Activated CD4-positive, alpha-beta T cell treated with anti-CD3 and anti-CD28 coated beads, Interleukin-2, amount 50 U/mL, for 24 hours (primary cell): Measurements from ENCODE around the gene RLF.
A peak's percentile ranks its signal among the peaks of the same experiment; 100 is the strongest.

Experiments used
- DNase-seq, 2 donors: peaks; one replicate each; pipeline ENCODE4 v3.0.0-alpha.2; 2020; ENCODE audit warnings: low read depth in 1 of 2, low spot score in 1 of 2

The RLF gene

DNA sequence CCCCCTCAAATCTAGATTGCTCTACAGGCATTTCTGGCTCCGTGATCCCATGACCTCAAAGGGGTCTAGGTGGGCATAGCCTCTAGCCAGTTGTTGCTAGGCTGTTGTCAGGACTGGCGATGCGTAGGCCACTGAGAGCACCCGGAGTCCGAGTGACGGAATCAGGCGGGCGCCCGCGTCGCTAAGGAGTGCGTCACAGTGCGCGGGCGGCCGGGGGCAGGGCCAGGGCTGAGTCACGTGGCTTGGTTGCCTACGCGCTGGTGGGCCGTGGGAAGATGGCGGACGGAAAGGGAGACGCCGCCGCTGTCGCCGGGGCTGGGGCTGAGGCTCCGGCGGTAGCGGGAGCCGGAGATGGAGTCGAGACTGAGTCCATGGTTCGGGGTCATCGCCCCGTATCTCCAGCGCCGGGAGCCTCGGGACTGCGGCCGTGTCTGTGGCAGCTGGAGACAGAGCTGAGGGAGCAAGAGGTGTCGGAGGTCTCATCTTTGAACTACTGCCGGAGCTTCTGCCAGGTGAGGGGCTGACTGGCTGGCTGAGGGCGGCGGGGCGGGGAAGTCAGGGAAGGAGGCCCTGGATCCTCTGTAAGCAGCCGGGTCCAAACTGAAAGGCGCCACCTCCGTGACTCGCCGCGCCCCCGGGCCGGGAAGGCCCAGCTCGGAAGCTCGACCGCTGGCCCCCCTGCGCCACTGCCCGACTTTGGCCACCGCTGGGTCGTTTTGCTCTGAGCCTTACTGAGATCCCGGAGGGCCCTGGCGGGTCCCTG is at the start of gene RLF:
Gene RLF (plus strand): TSS at position 263 of the 763 bp plus-strand sequence. CDS start 13 bp downstream, at position 276.
- peak; percentile 92 to 94 for DNase-seq

- DNase-seq: no peak
Measured at GRCh38 chr1:40114400-40114799, 46.8 kb upstream of the RLF start.

- no peak for DNase-seq
Measured at GRCh38 chr1:40120128-40120527, 41.1 kb upstream of the RLF start.

- DNase-seq: no peak
Measured at GRCh38 chr1:40122855-40123254, 38.3 kb upstream of the RLF start.

- no peak for DNase-seq
Measured at GRCh38 chr1:40130892-40131291, 30.3 kb upstream of the RLF start.

- no peak for DNase-seq
Measured at GRCh38 chr1:40132383-40133311, 28.5 kb upstream of the RLF start.

GRCh38 chr1:40133312-40133665 is 27.9 kb upstream of the RLF start:
- DNase-seq: no peak

GRCh38 chr1:40133839-40134238 is 27.3 kb upstream of the RLF start:
- no peak for DNase-seq

- DNase-seq: no peak
Measured at GRCh38 chr1:40140211-40140973, 20.8 kb upstream of the RLF start.

DNA sequence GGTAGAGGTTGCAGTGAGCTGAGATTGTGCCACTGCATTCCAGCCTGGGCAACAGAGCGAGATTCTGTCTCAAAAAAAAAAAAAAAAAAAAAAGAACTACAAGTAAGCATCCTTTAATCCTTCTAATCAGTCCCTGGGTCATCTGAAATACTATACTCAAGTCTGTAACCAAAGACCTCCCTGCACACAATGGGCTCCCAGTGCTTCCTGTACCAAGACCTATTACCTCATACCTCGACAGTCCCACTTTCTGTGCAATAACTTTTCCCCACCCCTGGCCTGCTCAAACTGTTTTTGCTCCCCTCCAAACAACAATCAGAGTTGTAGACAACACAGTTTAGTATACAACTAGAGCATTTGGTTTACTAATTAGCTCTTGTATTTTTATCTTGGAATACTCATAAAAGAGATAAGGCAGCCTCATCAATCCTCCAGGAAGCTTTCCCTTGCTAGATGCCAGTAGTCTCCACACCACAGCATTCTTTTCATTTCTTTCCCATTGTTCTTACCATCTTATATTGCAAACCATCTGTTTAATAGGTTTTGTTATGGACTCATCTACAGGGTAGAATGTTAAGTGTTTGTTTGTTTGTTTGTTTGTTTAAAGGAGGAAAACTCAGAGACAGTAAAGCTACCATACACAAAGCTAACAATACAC is 19.2 kb upstream of the RLF start:
- no peak for DNase-seq

DNA sequence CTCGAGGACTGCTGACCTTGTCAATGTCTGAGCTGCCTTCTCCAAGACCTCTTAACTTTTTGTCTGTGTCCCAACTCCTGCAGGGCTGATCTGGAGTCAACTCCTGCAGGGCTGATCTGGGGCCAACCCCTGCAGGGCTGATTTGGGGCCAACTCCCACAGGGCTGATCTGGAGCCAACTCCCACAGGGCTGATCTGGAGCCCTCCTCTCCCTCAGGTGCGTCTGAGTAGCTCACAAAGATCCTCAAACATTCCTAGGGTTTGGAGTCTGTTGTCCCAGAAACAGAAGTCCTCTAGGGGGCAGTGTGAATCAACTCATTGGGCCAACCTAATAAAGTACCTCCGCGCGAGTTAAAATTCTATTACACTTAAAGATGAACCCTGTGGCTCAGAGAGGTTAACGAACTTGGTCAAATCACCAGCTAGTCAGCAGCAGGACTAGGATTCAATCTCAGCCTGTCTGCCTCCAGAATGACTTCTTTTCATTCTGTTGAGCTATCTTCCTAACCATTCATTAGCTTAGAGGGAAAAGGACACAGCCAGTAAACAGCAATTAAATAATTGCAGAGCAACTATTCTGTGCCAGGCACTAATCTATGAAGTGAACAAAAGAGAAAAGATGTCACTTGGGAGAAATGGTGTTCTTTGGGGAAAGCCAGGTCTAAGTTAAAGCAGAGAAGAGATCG is 17.2 kb upstream of the RLF start:
- DNase-seq: peak; percentile 18 to 63

- DNase-seq: no peak
Measured at GRCh38 chr1:40151457-40152079, 9.6 kb upstream of the RLF start.

- peak in 1 of 2 donors; percentile 33 for DNase-seq
Measured at GRCh38 chr1:40153073-40153770, 8.0 kb upstream of the RLF start.

DNA sequence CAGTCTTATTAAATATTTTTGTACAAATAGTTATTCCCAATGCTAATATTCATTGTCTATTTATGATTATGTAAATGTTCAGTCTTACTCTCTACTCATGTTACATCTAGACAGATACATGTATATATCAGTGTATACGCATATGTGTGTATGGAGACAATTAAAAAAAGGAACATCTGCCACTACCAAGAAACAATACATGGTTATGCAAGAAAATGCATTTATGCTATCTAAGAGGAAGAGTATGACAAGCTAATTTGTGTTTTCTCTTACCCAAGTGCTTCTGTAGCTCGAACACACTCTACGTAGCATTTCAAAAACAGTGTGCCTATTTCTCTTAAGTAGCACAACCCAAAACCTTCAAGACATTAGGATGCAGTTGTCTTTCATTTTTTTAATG is 6.1 kb upstream of the RLF start:
- DNase-seq: no peak

- DNase-seq: no peak
Measured at GRCh38 chr1:40155910-40156309, 5.3 kb upstream of the RLF start.

- DNase-seq: no peak
Measured at GRCh38 chr1:40160806-40161124, 422 bp upstream of the RLF start.

- no peak for DNase-seq
Measured at GRCh38 chr1:40161888-40162397, 756 bp downstream of the RLF start.

DNA sequence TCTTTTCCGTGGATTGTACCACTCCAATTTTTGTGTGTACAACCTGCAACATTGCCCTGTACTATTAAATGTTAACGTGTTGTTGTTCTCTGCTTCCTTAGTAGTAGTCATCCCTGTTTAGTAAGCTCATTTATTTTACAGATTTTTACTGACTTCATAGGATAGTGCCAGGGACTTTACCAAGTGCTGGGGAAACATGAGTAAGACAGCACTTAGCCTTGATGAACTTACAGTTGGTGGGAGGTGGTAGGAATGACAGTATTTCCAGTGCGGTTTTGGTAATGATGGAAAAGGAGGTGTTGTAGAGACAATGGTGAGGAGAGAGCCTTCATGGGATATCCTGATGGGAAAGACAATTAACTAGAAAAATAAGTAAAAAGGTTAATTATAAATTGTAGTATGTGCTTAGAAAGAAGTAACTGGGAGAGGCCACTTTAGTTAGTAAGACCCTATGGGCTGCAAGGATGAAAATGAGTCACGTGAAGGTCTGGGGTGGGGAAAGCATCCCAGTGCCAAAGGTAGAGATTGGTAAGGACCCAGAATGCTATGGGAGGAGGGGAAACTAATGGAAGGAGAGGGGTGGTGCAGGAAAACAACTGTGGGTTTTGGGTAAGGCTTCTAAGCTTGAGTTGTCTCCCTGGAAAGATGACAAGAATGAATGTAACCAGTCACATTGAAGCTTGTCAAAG is 1.7 kb downstream of the RLF start:
- no peak for DNase-seq

DNA sequence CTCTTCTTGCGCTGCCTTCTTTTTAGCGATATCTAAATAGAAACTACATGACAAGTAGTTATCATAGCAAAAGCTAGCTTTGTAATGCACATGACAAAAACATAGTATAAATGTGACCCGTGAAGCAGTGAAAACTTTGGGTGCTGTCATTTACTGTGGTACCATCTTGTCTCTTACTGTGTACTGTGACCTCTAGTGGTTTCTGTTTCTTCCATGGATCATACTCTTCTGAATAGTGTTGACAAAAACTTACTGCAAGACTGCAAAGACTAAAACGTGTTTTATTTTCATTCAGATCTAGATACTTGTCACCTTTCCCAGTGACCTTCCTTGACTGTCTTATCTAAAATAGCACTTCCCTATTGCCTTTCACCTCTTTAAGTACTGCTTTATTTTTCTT is 6.1 kb downstream of the RLF start:
- DNase-seq: no peak
